Colonic mucosa (tissue), 4 donors: ENCODE results near the gene DENND1C. TPM values are rescaled to one million over a fixed set of nuclear protein-coding genes. Genes with fewer than 3 reads are reported as not detected.

Experiments used
- DNase-seq: peaks from one replicate; pipeline ENCODE4 v3.0.0-alpha.2; 2020
- H3K27ac ChIP-seq: fragments of 200-600 bp; one replicate; pipeline ENCODE4 v1.8.0; 2021
- H3K27me3 ChIP-seq: fragments of 200-600 bp; one replicate; pipeline ENCODE4 v1.8.0; 2021
- H3K36me3 ChIP-seq: fragments of 200-600 bp; one replicate; pipeline ENCODE4 v1.8.0; 2021
- H3K4me1 ChIP-seq: fragments of 200-600 bp; one replicate; pipeline ENCODE4 v1.8.0; 2021; ENCODE audit warnings: mild to moderate bottlenecking
- H3K4me3 ChIP-seq: fragments of 200-600 bp; one replicate; pipeline ENCODE4 v1.8.0; 2021
- H3K9ac ChIP-seq, 2 donors: one replicate each; pipeline ENCODE4 v1.7.0; 2013; ENCODE audit warnings: control low read depth in 2 of 2, low read depth in 2 of 2, low read length in 2 of 2
- H3K9me3 ChIP-seq: fragments of 200-600 bp; one replicate; pipeline ENCODE4 v1.8.0; 2021
- intact Hi-C: fragments of 100-400 bp; cut with DNase I; formaldehyde crosslinking; loops from one replicate; pipeline ENCODE4 v1.14.1; 2022
- total RNA-seq, 2 donors: library from RNA; stranded (reverse); fragmentation: NEBNext Ultra II Directional in 1 of 2; extraction: Animal tissue kit (Norgen Biotek cat#: 25700) in 1 of 2; gene quantifications; one replicate each; pipeline ENCODE4 v1.2.1, GENCODE V29; 2021
- TF ChIP-seq, protein P1 (sequence below): fragments of 200-600 bp; IDR thresholded peaks from one replicate; pipeline ENCODE4 v1.8.0; 2022; ENCODE audit warnings: antibody characterized with exemption, mild to moderate bottlenecking
- donor health status: healthy.
- donor health status: DM: no; HTN: no; CAD: no.
- donor health status: DM: no; HTN: no; CAD: no.

Gene DENND1C
- total RNA-seq, 2 donors from 2014 or later, result 2.5 to 2.9 TPM

DNA sequence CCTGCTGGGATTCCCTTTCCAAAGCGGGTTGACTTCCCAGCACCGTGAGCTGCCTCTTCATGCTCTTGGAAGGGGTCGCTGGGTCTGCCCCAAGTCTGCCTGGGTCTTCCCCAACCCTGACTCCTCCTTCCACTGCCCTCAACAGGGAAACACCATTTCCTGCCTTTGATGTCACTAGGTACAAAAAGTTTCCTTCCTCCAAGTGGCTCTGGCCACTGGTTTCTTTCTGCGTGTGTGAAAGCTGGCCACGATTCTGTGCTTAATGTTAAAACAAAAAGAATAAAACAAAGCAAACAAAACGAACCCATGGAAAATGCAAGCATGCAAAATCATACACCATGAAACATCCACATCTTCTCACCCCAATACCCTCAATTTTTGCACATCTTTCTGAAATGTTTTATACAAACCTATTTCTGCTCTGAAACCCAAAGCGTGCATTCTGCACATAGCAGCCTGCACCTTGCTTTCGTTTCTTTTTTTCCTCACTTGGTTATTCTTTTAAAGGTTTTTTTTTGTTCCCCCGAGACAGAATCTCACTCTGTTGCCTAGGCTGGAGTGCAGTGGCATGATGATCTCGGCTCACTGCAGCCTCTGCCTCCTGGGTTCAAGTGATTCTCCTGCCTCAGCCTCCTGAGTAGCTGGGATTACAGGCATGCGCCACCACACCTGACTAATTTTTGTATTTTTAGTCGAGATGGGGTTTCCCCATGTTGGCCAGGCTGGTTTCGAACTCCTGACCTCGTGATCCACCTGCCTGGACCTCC lies 36.7 kb upstream of the DENND1C start:
- H3K27ac ChIP-seq, result no peak overlapping the region
- no peak overlapping the region for H3K9ac ChIP-seq
- H3K4me1 ChIP-seq, result no peaks in the 10 kb centered on the region
- H3K4me3 ChIP-seq, result no peak overlapping the region
- intact Hi-C loops, result loop anchor here (10.0 kb wide), 1 partner anchor 346 kb away; no protein-coding TSS in a partner anchor
- DNase-seq, result no peak
- TF ChIP-seq, protein P1, sequence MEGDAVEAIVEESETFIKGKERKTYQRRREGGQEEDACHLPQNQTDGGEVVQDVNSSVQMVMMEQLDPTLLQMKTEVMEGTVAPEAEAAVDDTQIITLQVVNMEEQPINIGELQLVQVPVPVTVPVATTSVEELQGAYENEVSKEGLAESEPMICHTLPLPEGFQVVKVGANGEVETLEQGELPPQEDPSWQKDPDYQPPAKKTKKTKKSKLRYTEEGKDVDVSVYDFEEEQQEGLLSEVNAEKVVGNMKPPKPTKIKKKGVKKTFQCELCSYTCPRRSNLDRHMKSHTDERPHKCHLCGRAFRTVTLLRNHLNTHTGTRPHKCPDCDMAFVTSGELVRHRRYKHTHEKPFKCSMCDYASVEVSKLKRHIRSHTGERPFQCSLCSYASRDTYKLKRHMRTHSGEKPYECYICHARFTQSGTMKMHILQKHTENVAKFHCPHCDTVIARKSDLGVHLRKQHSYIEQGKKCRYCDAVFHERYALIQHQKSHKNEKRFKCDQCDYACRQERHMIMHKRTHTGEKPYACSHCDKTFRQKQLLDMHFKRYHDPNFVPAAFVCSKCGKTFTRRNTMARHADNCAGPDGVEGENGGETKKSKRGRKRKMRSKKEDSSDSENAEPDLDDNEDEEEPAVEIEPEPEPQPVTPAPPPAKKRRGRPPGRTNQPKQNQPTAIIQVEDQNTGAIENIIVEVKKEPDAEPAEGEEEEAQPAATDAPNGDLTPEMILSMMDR, result no peak
- H3K27me3 ChIP-seq, result no peaks in the 10 kb centered on the region
- no peaks in the 10 kb centered on the region for H3K9me3 ChIP-seq
- H3K36me3 ChIP-seq, result no peaks in the 10 kb centered on the region

DNA sequence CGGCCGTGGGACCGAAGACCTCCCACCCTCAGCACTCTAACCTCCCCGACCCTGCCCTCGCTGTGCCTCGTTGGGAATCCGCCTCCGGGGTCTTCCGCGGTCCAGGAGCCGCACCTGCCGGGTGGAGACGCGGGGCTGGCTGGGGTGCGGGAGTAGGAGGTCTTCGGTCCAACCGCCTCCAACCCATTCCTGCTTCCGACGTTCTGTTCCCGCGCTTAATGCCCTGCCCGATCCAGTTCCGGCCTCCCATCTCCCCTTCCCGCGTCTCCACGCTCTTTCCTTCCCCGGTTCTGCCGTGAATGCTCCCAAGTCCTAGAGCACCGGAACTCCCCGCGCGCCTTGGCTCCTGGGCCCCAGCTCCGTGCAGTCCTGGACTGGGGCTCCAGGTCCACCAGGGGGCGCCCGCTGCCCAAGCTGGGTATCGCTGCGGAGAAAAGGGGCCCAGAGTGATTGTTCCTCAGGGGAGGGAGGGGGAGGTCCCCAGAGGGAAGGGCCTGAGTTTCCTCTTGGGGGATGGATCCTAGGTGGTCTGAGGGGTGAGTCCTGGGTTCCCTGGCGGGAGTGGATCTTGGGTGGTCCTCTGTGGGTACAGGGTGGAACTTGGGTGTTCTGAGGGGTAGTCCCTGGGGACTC lies 35.2 kb upstream of the DENND1C start:
- no peaks in the 10 kb centered on the region for H3K36me3 ChIP-seq
- peak overlapping the region; percentile 59 for H3K4me3 ChIP-seq
- H3K27me3 ChIP-seq, result no peaks in the 10 kb centered on the region
- no peaks in the 10 kb centered on the region for H3K9me3 ChIP-seq
- peak; percentile 94 for DNase-seq
- H3K4me1 ChIP-seq, result no peaks in the 10 kb centered on the region
- H3K9ac ChIP-seq, result peak overlapping the region; percentile 71 to 78
- TF ChIP-seq, protein P1, result peak; percentile 95
- intact Hi-C loops, result loop anchor here (2.0 to 10.0 kb wide), 2 partner anchors 116 to 348 kb away; no protein-coding TSS in a partner anchor
- H3K27ac ChIP-seq, result peak overlapping the region; percentile 63

DNA sequence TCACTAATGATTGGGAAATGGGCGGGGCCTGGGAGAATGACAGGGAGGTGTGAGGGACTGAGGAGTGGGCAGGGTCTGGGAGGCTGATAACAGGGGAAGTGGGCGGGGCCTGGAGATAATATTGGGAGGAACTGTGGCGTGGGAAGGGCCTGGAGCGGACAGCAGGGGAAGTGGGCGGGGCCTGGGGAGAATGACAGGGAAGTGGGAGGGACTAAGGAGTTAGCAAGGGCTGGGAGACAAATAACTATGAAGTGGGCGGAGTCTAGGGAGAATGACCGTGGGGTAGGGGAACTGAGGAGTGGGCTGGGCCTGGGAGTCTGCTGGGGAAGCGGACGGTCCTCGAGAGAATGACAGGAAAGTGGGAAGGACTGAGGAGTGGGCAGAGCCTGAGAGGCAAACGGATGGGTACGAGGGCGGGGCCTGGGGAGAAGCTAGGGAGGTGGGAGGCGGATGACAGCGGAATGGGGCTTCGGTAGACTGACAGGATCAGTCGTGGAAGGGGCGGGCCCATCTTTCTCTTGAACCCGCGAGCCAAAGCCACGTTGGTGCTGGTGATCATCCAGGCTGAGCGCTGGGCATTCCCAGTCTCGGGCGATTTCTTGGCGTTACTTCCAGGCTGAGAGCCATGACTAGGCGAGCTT lies 34.6 kb upstream of the DENND1C start:
- peak; percentile 97 for DNase-seq
- Histone ChIP-seq H3K4me1 (no peaks in the 10 kb centered on the region), H3K9me3 (no peaks in the 10 kb centered on the region), H3K9ac (peak overlapping the region; percentile 71 to 78), H3K4me3 (peak overlapping the region; percentile 59), H3K27me3 (no peaks in the 10 kb centered on the region), H3K36me3 (no peaks in the 10 kb centered on the region), H3K27ac (peak overlapping the region; percentile 63)
- intact Hi-C loops, result loop anchor here (2.0 to 10.0 kb wide), 2 partner anchors 117 to 349 kb away; no protein-coding TSS in a partner anchor
- TF ChIP-seq, protein P1, result no peak

DNA sequence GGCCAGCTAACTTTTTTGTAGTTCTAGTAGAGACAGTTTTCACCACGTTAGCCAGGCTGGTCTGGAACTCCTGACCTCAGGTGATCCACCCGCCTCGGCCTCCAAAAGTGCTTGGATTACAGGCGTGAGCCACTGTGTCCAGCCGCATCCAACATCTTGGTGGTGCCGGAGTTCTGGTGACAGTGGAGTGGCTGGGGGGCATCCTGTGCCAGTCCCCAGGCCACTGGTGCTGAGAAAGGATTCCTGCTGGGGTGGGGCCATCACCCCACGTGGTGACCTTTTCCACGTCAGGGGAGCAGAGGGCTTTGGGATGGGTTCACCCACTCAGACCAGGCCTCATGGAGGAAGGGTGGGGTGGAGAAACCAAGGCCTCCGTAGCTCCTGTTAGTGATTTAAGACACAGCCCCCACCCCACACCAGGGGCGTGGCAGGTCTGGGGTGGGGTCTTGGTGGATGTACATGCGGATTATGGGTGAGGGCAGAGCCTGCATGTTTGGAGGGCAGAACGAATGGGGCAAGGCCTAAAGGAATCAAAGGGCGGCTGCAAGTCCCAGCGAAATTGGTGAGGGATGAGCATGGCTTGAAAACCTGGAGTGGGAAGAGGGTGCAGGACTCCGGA lies 33.4 kb upstream of the DENND1C start:
- intact Hi-C loops, result loop anchor here (10.0 kb wide), 1 partner anchor 350 kb away; no protein-coding TSS in a partner anchor

More for the DNA sequence above, 33.4 kb upstream of the DENND1C start:
- no peak for DNase-seq
- H3K9me3 ChIP-seq, result no peaks in the 10 kb centered on the region
- H3K4me1 ChIP-seq, result no peaks in the 10 kb centered on the region
- H3K36me3 ChIP-seq, result no peaks in the 10 kb centered on the region
- TF ChIP-seq, protein P1, result no peak
- no peaks in the 10 kb centered on the region for H3K27me3 ChIP-seq
- H3K4me3 ChIP-seq, result no peak overlapping the region
- no peak overlapping the region for H3K9ac ChIP-seq
- no peak overlapping the region for H3K27ac ChIP-seq
